Measurements from ENCODE around the gene CTNNBIP1. TPM values are rescaled to one million over a fixed set of nuclear protein-coding genes. Genes with fewer than 3 reads are reported as not detected.
"Not testable (repeated sequence)": the region's sequence is repeated elsewhere in the genome, so short reads cannot be mapped to it uniquely, and the experiment has no call there.

The CTNNBIP1 gene
- total and polyA plus RNA-seq, 8 donors: 12.3 to 49.8 (median 35.2) TPM

DNA sequence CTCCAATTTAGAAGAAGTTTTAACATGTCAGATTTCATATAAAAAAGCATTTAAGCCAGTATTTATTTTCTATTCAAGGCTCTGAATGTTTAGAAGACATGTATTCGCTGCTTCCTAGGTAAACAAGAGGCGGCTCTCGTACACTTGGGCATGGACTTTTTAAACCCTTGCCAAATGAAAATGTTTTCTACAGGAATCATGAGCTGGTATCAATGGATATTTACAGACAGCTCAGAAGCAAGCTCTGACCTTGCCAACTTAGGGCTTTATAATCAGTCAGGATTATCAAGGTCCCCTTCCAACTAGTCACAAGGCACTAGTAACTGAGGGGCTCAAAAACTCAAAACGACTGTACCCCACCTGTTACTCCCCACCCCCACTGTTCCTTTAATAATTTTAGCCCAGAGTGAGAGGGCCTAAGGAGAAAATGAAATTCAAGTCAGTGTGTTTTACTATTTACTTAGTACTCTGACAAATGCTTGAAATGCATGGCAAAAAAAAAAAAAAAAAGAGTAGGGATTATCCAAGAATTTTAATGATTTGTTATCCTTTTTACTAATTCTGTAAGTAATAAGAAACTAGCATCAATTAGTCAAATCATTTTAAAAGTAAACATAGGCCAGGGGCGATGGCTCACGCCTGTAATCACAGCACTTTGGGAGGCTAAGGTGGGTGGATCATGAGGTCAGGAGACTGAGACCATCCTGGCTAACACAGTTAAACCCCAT is 98.7 kb downstream of the CTNNBIP1 start:
- WGBS, 5 donors: 35 to 68% (median 44%) methylated on average over 6 of the region's 6 CpGs
- intact Hi-C loops (cut with DNase I; ENCODE audit: low total_unique reads): no loop called here

DNA sequence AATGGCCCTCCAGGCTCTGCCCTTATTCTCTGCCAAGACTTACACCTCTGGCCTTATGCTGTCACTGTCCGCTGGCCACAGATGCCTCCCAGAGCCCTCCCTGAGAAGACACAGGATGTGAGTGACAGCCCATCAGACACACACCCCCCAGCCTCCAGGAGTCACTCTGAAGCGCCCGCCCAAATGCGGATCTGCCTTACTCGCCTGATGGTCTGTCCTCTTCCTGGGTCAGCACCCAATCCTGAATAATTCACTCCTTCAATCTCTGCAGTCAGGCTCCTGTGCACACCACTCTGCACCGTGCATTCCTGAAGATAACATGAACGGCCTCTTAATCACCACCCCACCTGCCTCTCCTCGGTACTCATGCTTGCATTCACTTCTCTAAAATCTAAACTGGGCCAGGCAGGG is 101.0 kb downstream of the CTNNBIP1 start:
- Histone ChIP-seq H3K4me3 (no peak overlapping the region), H3K9me3 (no peaks in the 10 kb centered on the region), H3K27me3 (no peaks in the 10 kb centered on the region), H3K36me3 (no peaks in the 10 kb centered on the region), H3K27ac (no peak overlapping the region), H3K4me1 (peaks cover 0 to 53% (median 36%) of the 10 kb centered on the region in 4 donors)
- DNase-seq: no peak
- intact Hi-C loops (cut with DNase I; ENCODE audit: low total_unique reads): no loop called here
- 57 to 77% (median 68%) methylated on average over 6 to 8 of the region's 8 CpGs for WGBS, 5 donors
- TF ChIP-seq EP300 (IDR thresholded peaks at IDR 0.05) (no peak), POLR2A (IDR thresholded peaks at IDR 0.05) (no peak), POLR2AphosphoS5 (IDR thresholded peaks at IDR 0.05) (no peak)
- TF ChIP-seq, protein P1, sequence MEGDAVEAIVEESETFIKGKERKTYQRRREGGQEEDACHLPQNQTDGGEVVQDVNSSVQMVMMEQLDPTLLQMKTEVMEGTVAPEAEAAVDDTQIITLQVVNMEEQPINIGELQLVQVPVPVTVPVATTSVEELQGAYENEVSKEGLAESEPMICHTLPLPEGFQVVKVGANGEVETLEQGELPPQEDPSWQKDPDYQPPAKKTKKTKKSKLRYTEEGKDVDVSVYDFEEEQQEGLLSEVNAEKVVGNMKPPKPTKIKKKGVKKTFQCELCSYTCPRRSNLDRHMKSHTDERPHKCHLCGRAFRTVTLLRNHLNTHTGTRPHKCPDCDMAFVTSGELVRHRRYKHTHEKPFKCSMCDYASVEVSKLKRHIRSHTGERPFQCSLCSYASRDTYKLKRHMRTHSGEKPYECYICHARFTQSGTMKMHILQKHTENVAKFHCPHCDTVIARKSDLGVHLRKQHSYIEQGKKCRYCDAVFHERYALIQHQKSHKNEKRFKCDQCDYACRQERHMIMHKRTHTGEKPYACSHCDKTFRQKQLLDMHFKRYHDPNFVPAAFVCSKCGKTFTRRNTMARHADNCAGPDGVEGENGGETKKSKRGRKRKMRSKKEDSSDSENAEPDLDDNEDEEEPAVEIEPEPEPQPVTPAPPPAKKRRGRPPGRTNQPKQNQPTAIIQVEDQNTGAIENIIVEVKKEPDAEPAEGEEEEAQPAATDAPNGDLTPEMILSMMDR (IDR thresholded peaks at IDR 0.05): no peak

More for the DNA sequence above, 98.7 kb downstream of the CTNNBIP1 start:
- H3K27me3 ChIP-seq: no peaks in the 10 kb centered on the region
- H3K4me3 ChIP-seq: no peak overlapping the region
- DNase-seq: no peak
- no peak overlapping the region for H3K27ac ChIP-seq
- H3K4me1 ChIP-seq: peaks cover 0 to 68% (median 36%) of the 10 kb centered on the region in 4 donors
- TF ChIP-seq POLR2AphosphoS5 (IDR thresholded peaks at IDR 0.05): no peak
- H3K9me3 ChIP-seq: no peaks in the 10 kb centered on the region
- H3K36me3 ChIP-seq: no peaks in the 10 kb centered on the region

DNA sequence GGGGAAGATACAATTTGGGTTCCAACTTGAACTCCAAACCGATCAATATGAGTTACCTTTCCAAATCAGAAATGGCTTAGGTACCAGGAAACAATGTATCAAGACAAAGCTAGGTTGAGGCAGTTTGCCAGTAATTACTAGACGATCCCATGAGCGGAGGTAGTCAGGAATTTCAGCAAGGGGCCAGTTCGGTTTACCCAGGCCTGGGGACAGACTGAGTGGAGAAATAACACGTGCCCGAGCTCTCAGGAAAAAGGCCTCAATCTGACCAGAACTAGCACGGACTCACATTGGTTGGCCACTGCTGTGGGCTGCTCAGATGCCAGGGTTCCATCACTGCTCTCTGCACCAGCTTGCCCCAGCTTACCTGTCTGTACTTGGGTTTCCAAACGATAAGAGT is 101.6 kb downstream of the CTNNBIP1 start:
- Histone ChIP-seq H3K4me3 (no peak overlapping the region), H3K27me3 (no peaks in the 10 kb centered on the region), H3K9me3 (no peaks in the 10 kb centered on the region), H3K27ac (no peak overlapping the region), H3K36me3 (no peaks in the 10 kb centered on the region), H3K4me1 (peaks cover 0 to 56% (median 38%) of the 10 kb centered on the region in 4 donors)
- no peak for DNase-seq
- 51 to 61% (median 57%) methylated on average over 8 of the region's 8 CpGs for WGBS, 5 donors
- TF ChIP-seq POLR2A (IDR thresholded peaks at IDR 0.05) (no peak), POLR2AphosphoS5 (IDR thresholded peaks at IDR 0.05) (no peak), EP300 (IDR thresholded peaks at IDR 0.05) (no peak)
- TF ChIP-seq, protein P1 (IDR thresholded peaks at IDR 0.05): no peak
- intact Hi-C loops (cut with DNase I; ENCODE audit: low total_unique reads): no loop called here

DNA sequence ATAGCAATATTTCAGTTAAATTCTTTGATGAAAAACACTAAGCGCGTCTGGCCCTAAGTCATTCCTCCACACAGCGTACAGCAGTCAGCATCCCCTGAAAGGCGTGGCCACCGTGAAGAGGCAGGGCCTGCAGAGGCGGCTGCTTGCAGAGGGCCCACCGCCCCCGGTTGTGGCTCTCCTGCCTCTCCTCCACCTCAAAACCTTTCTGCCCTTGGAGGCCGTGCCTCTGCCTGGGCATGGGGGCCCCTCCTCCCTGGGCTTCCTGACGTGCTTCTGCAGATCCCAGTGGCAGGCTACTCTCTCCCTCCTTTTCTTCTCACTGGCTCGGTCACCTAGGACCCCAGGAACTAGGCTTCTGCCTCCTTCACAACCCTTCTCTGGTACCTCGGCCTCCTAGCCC is 102.5 kb downstream of the CTNNBIP1 start:
- Histone ChIP-seq H3K4me1 (peaks cover 0 to 63% (median 41%) of the 10 kb centered on the region in 4 donors), H3K4me3 (no peak overlapping the region), H3K27ac (no peak overlapping the region), H3K9me3 (no peaks in the 10 kb centered on the region), H3K27me3 (no peaks in the 10 kb centered on the region), H3K36me3 (no peaks in the 10 kb centered on the region)
- no peak for TF ChIP-seq EP300 (IDR thresholded peaks at IDR 0.05)
- TF ChIP-seq, protein P1 (IDR thresholded peaks at IDR 0.05): no peak
- TF ChIP-seq POLR2AphosphoS5 (IDR thresholded peaks at IDR 0.05): no peak
- TF ChIP-seq POLR2A (IDR thresholded peaks at IDR 0.05): no peak
- no peak for DNase-seq
- intact Hi-C loops (cut with DNase I; ENCODE audit: low total_unique reads): no loop called here
- 77 to 86% (median 81%) methylated on average over 12 of the region's 12 CpGs for WGBS, 5 donors

- intact Hi-C loops (cut with DNase I; ENCODE audit: low total_unique reads); H3K9me3 ChIP-seq; H3K27ac ChIP-seq; H3K4me3 ChIP-seq; H3K36me3 ChIP-seq; H3K27me3 ChIP-seq; DNase-seq: not testable (repeated sequence)
- H3K4me1 ChIP-seq: peaks cover 0 to 49% (median 28%) of the 10 kb centered on the region in 4 donors
- WGBS, 5 donors: 79 to 92% (median 85%) methylated on average over 5 of the region's 5 CpGs
These were observed 104.1 kb downstream of the CTNNBIP1 start for GRCh38 chr1:9805972-9806371.
